Right lobe of liver (tissue), 4 donors: Measurements from ENCODE around the gene FAM229A.

Source experiments
- POLR2A ChIP-seq: fragments of 450-650 bp; IDR thresholded peaks from one replicate; pipeline ENCODE4 v1.6.1; 2017; ENCODE audit warnings: antibody characterized with exemption, mild to moderate bottlenecking
- TF ChIP-seq, protein P1 (sequence below), 4 donors: fragments of 200-600 bp in 3 of 4; fragments of 450-650 bp in 1 of 4; IDR thresholded peaks; one replicate each; pipeline versions ENCODE4 v1.5.1 to v1.8.0; 2016 to 2022; ENCODE audit warnings: antibody characterized with exemption in 4 of 4, mild to moderate bottlenecking in 2 of 4
- donor health status: DM: no; HTN: no; CAD: no.
- donor health status: DM: no; HTN: no; CAD: no.
- donor health status: DM: no; HTN: yes; CAD: no.

DNA sequence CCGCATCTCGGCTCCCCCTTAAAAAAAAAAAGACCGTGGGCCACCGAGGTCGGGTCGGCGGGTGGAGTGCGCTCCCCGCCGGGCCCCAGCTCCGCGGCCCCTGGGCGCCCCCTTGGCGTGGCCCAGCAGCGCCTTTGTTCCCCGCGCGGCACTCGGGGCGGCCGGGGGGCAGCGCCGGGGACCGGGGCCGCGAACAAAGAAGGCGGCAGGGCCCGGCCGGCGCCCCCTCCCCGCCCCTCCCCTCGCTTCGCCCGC lies 26.8 kb downstream of the FAM229A start:
- TF ChIP-seq, protein P1, sequence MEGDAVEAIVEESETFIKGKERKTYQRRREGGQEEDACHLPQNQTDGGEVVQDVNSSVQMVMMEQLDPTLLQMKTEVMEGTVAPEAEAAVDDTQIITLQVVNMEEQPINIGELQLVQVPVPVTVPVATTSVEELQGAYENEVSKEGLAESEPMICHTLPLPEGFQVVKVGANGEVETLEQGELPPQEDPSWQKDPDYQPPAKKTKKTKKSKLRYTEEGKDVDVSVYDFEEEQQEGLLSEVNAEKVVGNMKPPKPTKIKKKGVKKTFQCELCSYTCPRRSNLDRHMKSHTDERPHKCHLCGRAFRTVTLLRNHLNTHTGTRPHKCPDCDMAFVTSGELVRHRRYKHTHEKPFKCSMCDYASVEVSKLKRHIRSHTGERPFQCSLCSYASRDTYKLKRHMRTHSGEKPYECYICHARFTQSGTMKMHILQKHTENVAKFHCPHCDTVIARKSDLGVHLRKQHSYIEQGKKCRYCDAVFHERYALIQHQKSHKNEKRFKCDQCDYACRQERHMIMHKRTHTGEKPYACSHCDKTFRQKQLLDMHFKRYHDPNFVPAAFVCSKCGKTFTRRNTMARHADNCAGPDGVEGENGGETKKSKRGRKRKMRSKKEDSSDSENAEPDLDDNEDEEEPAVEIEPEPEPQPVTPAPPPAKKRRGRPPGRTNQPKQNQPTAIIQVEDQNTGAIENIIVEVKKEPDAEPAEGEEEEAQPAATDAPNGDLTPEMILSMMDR (IDR thresholded peaks at IDR 0.05), result no peak
- TF ChIP-seq POLR2A, result no peak
